IPS-20b (cell line): ENCODE data around the gene CCDC89.

Source experiments
- H3K27ac ChIP-seq: one replicate; pipeline ENCODE4 v1.5.1; 2013; ENCODE audit warnings: low read length
- H3K27me3 ChIP-seq: 2 replicates; pipeline ENCODE4 v1.6.1; 2013; ENCODE audit warnings: mild to moderate bottlenecking, low read length, inconsistent platforms; ENCODE audit not compliant: insufficient read depth
- H3K36me3 ChIP-seq: 2 replicates; pipeline ENCODE4 v1.6.1; 2013; ENCODE audit warnings: low read depth, mild to moderate bottlenecking, inconsistent platforms, low read length, moderate library complexity; ENCODE audit not compliant: insufficient read depth
- H3K4me1 ChIP-seq: 2 replicates; pipeline ENCODE4 v1.6.1; 2013; ENCODE audit warnings: mild to moderate bottlenecking, control low read depth, inconsistent platforms, low read length, moderate library complexity; ENCODE audit not compliant: insufficient read depth
- H3K4me3 ChIP-seq: 2 replicates; pipeline ENCODE4 v1.5.1; 2013; ENCODE audit warnings: mild to moderate bottlenecking, low read length, inconsistent platforms
- H3K9ac ChIP-seq: 2 replicates; pipeline ENCODE4 v1.6.1; 2013; ENCODE audit warnings: low read depth, mild to moderate bottlenecking, inconsistent platforms, low read length, moderate library complexity
- H3K9me3 ChIP-seq: 2 replicates; pipeline ENCODE4 v1.6.1; 2013; ENCODE audit warnings: mild to moderate bottlenecking, low read depth, low read length, inconsistent platforms; ENCODE audit not compliant: insufficient read depth

Gene CCDC89

GRCh38 chr11:85712953-85713352 is 27.0 kb upstream of the CCDC89 start:
- no peaks in the 10 kb centered on the region for H3K9me3 ChIP-seq
- H3K4me3 ChIP-seq: no peak overlapping the region
- no peaks in the 10 kb centered on the region for H3K27me3 ChIP-seq
- H3K27ac ChIP-seq: no peak overlapping the region
- H3K4me1 ChIP-seq: peaks cover 10% of the 10 kb centered on the region; the same call in 1 of the 2 replicates
- no peak overlapping the region for H3K9ac ChIP-seq
- H3K36me3 ChIP-seq: no peaks in the 10 kb centered on the region

DNA sequence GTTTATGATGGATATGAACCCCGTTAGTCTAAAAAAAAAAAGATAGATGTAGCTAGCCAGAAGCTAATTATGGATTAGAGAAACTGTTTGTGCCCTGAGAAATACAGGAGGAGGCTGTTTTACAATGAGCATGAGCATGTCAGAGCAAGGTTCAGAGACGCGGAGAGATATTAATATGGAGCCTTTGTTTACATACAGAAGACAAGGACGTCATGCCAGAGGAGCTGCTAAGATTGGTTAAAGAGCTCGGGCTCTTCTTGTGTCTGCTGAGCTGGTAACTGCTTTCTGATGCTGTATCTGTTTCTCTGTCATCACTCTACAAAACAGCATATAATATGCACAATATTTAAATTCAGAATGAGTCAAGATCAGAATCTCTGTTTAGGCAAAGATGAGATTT is 24.9 kb upstream of the CCDC89 start:
- H3K36me3 ChIP-seq: no peaks in the 10 kb centered on the region

GRCh38 chr11:85709941-85710702 is 24.1 kb upstream of the CCDC89 start:
- Histone ChIP-seq H3K4me1 (no peaks in the 10 kb centered on the region), H3K9me3 (no peaks in the 10 kb centered on the region), H3K9ac (no peak overlapping the region), H3K27ac (no peak overlapping the region), H3K27me3 (no peaks in the 10 kb centered on the region), H3K36me3 (no peaks in the 10 kb centered on the region), H3K4me3 (no peak overlapping the region)

More for the DNA sequence above, 24.9 kb upstream of the CCDC89 start:
- Histone ChIP-seq H3K27me3 (no peaks in the 10 kb centered on the region), H3K9me3 (no peaks in the 10 kb centered on the region), H3K27ac (no peak overlapping the region), H3K4me3 (no peak overlapping the region), H3K4me1 (no peaks in the 10 kb centered on the region; the same call in 1 of the 2 replicates), H3K9ac (no peak overlapping the region)

- Histone ChIP-seq H3K36me3 (no peaks in the 10 kb centered on the region), H3K9ac (no peak overlapping the region), H3K27ac (no peak overlapping the region), H3K4me3 (no peak overlapping the region), H3K27me3 (no peaks in the 10 kb centered on the region), H3K9me3 (no peaks in the 10 kb centered on the region), H3K4me1 (no peaks in the 10 kb centered on the region)
Observed at GRCh38 chr11:85705800-85706199, 19.8 kb upstream of the CCDC89 start.

GRCh38 chr11:85704967-85705366 is 19.0 kb upstream of the CCDC89 start:
- H3K4me1 ChIP-seq: no peaks in the 10 kb centered on the region
- H3K27ac ChIP-seq: no peak overlapping the region
- no peaks in the 10 kb centered on the region for H3K27me3 ChIP-seq
- no peaks in the 10 kb centered on the region for H3K36me3 ChIP-seq
- no peaks in the 10 kb centered on the region for H3K9me3 ChIP-seq
- no peak overlapping the region for H3K4me3 ChIP-seq
- H3K9ac ChIP-seq: no peak overlapping the region

DNA sequence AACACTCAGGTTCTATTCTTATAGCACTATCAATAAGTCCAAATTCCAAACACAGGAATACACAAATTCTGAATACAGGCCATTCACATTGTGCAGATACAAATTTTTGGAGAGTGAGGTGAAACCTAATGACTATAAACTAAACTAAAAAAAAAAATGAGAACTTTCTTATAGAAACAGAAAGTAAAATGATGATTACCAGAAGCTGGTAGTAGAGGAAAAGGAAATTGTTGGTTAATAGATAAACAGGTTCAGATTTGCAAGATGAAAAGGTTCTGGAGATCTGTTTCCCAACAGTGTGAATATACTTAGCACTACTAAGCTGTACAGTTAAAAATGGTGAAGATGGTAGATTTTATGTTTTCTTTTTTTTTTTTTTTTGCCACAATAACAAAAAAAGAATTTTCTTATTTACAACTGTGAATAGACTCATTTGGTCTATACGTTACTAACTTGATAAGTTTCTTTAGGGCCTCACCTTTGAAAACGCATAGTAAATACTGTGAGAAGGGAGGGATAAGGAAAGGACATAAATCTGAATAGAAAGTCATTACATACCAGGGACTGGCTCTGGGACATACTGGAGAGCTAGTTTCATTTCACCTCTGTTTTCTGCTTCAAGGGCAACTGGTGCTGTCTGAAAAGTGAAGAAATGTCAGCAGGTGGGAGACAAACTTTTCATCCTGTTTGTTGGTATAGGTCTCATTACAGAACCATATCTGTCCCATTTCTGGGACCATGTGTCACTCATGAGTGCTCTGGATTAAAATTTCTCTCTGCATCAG is 14.2 kb upstream of the CCDC89 start:
- Histone ChIP-seq H3K27me3 (no peaks in the 10 kb centered on the region), H3K9ac (no peak overlapping the region), H3K9me3 (no peaks in the 10 kb centered on the region), H3K27ac (no peak overlapping the region), H3K4me1 (no peaks in the 10 kb centered on the region), H3K36me3 (no peaks in the 10 kb centered on the region), H3K4me3 (no peak overlapping the region)

GRCh38 chr11:85698195-85698594 is 12.2 kb upstream of the CCDC89 start:
- Histone ChIP-seq H3K9me3 (no peaks in the 10 kb centered on the region), H3K4me1 (no peaks in the 10 kb centered on the region), H3K27ac (no peak overlapping the region), H3K27me3 (no peaks in the 10 kb centered on the region), H3K36me3 (no peaks in the 10 kb centered on the region), H3K9ac (no peak overlapping the region), H3K4me3 (no peak overlapping the region)

DNA sequence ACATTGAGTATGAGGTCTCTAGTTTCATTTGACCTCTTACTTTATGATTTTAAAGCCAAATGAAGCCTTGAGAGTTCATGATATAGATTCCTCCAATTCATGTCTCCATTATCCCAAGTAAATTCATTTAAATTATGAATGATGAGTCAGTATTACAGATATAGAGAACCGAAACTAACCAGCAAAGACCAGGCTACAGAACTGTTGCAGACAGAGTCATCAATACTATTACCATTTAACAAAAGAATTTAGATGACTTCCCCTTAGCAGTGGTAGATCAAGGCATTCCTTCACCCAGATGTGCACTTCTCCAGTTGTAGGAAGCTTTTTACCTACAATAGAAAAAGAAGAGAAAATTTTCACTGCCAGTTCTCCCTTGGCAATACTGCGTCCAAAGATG is 11.8 kb upstream of the CCDC89 start:
- Histone ChIP-seq H3K4me1 (no peaks in the 10 kb centered on the region), H3K36me3 (no peaks in the 10 kb centered on the region), H3K27ac (no peak overlapping the region), H3K4me3 (no peak overlapping the region), H3K9me3 (no peaks in the 10 kb centered on the region), H3K9ac (no peak overlapping the region), H3K27me3 (no peaks in the 10 kb centered on the region)

DNA sequence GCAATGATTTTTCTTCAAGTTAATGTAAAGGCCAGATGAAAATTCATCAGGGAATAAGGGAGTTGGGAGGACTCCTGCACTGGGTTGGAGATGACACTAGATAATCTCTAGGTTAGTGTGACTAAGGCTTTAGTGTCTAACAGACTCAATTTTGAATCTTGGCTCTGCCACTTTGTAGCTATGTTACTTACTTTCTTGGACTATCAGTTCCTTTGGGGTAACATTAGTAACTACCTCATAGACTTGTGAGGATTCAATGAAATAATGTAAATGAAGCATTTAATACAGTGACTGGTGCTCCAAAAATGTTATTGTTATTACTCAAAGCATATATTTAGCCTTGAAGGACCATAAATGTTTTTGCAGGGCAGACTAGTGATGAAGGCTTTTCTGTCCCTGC is 9.6 kb upstream of the CCDC89 start:
- H3K27ac ChIP-seq: no peak overlapping the region

DNA sequence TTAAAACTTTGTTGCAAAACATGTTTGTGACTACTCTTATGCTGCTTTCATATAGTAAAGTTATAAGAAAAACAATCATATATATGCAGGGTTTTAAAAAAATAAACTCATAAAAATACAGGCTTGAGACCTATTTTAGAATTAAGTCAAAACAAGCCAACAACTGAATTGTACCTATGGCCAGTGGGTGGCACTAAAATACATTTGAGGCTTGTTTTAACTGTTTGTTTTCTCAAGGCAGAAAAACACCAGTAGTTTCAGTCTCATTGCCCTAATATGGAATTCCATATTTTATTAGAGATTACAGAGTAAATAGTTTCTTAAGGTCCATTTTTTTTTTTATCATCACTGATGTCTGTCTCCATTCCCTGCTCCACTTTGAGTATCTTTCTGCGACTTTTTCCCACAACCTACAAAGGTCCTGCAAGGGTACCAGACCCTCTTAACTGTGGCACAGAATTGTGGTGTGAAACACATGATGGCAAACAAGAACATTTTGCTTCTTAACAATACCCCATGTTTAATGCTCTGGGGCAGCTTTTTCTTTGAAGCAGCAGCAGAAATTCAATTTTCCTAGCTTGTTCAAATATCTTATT is 8.5 kb upstream of the CCDC89 start:
- H3K27ac ChIP-seq: no peak overlapping the region

More for the DNA sequence above, 9.6 kb upstream of the CCDC89 start:
- Histone ChIP-seq H3K4me1 (no peaks in the 10 kb centered on the region), H3K4me3 (no peak overlapping the region), H3K27me3 (no peaks in the 10 kb centered on the region), H3K9ac (no peak overlapping the region), H3K9me3 (no peaks in the 10 kb centered on the region), H3K36me3 (no peaks in the 10 kb centered on the region)

GRCh38 chr11:85685125-85685819 is 723 bp downstream of the CCDC89 start:
- H3K27ac ChIP-seq: no peak overlapping the region
- no peaks in the 10 kb centered on the region for H3K36me3 ChIP-seq
- no peak overlapping the region for H3K4me3 ChIP-seq
- H3K4me1 ChIP-seq: peaks cover 5% of the 10 kb centered on the region; the same call in 1 of the 2 replicates
- H3K9me3 ChIP-seq: no peaks in the 10 kb centered on the region
- H3K27me3 ChIP-seq: no peaks in the 10 kb centered on the region
- H3K9ac ChIP-seq: no peak overlapping the region

More for the DNA sequence above, 8.5 kb upstream of the CCDC89 start:
- Histone ChIP-seq H3K9ac (no peak overlapping the region), H3K27me3 (no peaks in the 10 kb centered on the region), H3K4me1 (no peaks in the 10 kb centered on the region), H3K9me3 (no peaks in the 10 kb centered on the region), H3K36me3 (no peaks in the 10 kb centered on the region), H3K4me3 (no peak overlapping the region)
